Mononuclear cell (primary cell): ENCODE measurements around the gene SDK1. TPM values are rescaled to one million over a fixed set of nuclear protein-coding genes. Genes with fewer than 3 reads are reported as not detected.

Source experiments
- H3K27me3 ChIP-seq: 2 replicates; pipeline ENCODE4 v1.6.0; 2011; ENCODE audit warnings: low read length, control low read depth; ENCODE audit not compliant: insufficient read depth
- H3K4me1 ChIP-seq: 2 replicates; pipeline ENCODE4 v1.5.1; 2011; ENCODE audit warnings: mild to moderate bottlenecking, low read length, control low read depth; ENCODE audit not compliant: insufficient read depth
- H3K4me3 ChIP-seq: 2 replicates; pipeline ENCODE4 v1.5.1; 2011; ENCODE audit warnings: mild to moderate bottlenecking, low read length, moderate library complexity
- H3K9me3 ChIP-seq: 2 replicates; pipeline ENCODE4 v1.5.1; 2011; ENCODE audit warnings: low read depth, mild to moderate bottlenecking, control low read depth, low read length
- total RNA-seq: library from RNA; depleted of rRNA; stranded (reverse); fragments of >200 nt; gene quantifications from one replicate; pipeline ENCODE4 v1.2.3, GENCODE V29; 2012

SDK1 gene
- total RNA-seq, 1 donor = 0.31 TPM

GRCh38 chr7:4013793-4014192 is 712.7 kb downstream of the SDK1 start:
- Histone ChIP-seq H3K9me3 (no peaks in the 10 kb centered on the region), H3K4me3 (no peak overlapping the region), H3K27me3 (no peaks in the 10 kb centered on the region), H3K4me1 (no peaks in the 10 kb centered on the region)

GRCh38 chr7:4014346-4015050 is 713.4 kb downstream of the SDK1 start:
- Histone ChIP-seq H3K9me3 (no peaks in the 10 kb centered on the region), H3K4me1 (no peaks in the 10 kb centered on the region), H3K4me3 (no peak overlapping the region), H3K27me3 (no peaks in the 10 kb centered on the region)

DNA sequence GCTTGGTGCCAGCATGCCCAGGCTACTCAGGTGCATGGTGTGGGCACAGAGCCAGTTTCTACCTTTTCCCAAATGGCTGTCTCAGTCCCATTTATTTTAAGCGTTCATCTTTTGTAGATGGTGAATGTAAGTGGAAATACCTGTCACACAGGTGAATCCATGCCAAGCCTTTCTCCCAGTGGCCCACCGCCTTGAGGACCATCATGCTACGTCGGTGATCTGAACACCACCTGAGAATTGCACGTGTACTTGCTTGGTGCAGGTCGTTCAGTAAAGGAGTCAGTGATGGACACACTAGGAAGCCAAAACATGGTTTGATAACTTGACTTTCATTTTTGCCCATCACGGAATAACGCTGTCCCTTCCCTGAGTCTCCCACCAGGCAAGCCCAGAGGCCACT is 714.3 kb downstream of the SDK1 start:
- H3K9me3 ChIP-seq = no peaks in the 10 kb centered on the region
- H3K27me3 ChIP-seq = no peaks in the 10 kb centered on the region
- no peak overlapping the region for H3K4me3 ChIP-seq
- H3K4me1 ChIP-seq = no peaks in the 10 kb centered on the region

DNA sequence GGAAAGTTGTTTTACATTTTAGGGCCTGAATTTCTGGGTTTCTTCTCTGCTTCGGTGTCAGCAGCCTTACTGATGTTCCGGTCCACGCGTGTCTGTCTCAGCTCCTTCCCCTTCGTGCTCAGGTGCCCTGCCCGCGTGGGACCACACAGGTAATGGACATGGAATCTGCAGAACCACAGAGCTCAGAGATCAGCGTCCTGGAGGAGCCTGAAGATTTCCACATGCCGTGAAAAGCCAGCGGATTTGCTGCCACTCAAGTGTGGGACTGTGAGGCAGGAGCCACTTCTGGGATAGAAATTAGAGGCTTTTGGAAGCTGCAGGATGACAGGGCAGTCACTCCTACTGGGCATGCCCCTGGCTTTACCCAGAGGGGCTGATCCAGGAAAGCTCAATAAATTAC is 714.9 kb downstream of the SDK1 start:
- Histone ChIP-seq H3K4me3 (no peak overlapping the region), H3K9me3 (no peaks in the 10 kb centered on the region), H3K4me1 (no peaks in the 10 kb centered on the region), H3K27me3 (no peaks in the 10 kb centered on the region)

GRCh38 chr7:4017081-4017480 is 716.0 kb downstream of the SDK1 start:
- Histone ChIP-seq H3K4me1 (no peaks in the 10 kb centered on the region), H3K4me3 (no peak overlapping the region), H3K27me3 (no peaks in the 10 kb centered on the region), H3K9me3 (no peaks in the 10 kb centered on the region)

DNA sequence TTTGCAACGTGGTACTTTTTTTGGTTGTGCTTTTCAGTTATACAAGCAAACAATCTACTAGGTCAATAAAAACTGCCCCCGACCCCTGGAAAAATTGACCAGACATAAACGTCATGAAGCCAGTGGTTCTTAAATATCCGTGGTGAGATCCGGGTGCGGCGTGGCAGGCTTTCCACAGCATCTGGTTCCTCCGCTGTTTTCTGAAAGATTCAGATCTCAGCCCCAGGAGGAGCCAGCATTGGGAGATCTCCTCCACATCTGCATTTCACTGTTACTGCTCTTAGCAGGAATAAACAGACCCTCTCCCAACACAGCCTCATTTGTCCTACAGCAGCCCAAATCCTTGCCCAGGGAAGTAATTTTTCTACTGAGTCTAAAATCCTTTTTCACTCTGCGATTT is 716.7 kb downstream of the SDK1 start:
- Histone ChIP-seq H3K4me3 (no peak overlapping the region), H3K4me1 (no peaks in the 10 kb centered on the region), H3K27me3 (no peaks in the 10 kb centered on the region), H3K9me3 (no peaks in the 10 kb centered on the region)

GRCh38 chr7:4018601-4019316 is 717.7 kb downstream of the SDK1 start:
- Histone ChIP-seq H3K27me3 (no peaks in the 10 kb centered on the region), H3K4me3 (no peak overlapping the region), H3K4me1 (no peaks in the 10 kb centered on the region), H3K9me3 (no peaks in the 10 kb centered on the region)

DNA sequence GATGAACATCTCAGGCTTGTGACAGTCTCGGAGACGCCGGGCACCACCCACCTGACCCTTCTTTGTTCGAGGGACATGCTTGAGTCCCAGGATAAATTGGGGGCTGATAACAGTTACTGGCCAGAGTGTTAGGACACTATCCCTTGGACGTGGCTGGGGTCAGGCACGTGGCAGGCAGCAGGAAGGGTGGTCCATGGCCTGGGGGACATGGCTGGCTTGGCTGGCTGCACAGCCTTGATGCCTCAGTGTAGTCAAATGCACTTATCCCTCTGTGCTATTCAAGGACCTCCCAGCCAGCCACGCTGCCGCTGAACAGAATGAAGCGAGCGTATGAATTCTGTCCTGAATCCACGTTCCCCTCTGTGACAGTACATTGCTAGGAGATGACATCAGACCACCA is 719.0 kb downstream of the SDK1 start:
- no peaks in the 10 kb centered on the region for H3K4me1 ChIP-seq
- no peaks in the 10 kb centered on the region for H3K27me3 ChIP-seq
- no peak overlapping the region for H3K4me3 ChIP-seq
- no peaks in the 10 kb centered on the region for H3K9me3 ChIP-seq

GRCh38 chr7:4021413-4021812 is 720.4 kb downstream of the SDK1 start:
- Histone ChIP-seq H3K4me3 (no peak overlapping the region), H3K9me3 (no peaks in the 10 kb centered on the region), H3K4me1 (no peaks in the 10 kb centered on the region), H3K27me3 (no peaks in the 10 kb centered on the region)

GRCh38 chr7:4022265-4022664 is 721.2 kb downstream of the SDK1 start:
- Histone ChIP-seq H3K4me3 (no peak overlapping the region), H3K27me3 (no peaks in the 10 kb centered on the region), H3K4me1 (no peaks in the 10 kb centered on the region), H3K9me3 (no peaks in the 10 kb centered on the region)

DNA sequence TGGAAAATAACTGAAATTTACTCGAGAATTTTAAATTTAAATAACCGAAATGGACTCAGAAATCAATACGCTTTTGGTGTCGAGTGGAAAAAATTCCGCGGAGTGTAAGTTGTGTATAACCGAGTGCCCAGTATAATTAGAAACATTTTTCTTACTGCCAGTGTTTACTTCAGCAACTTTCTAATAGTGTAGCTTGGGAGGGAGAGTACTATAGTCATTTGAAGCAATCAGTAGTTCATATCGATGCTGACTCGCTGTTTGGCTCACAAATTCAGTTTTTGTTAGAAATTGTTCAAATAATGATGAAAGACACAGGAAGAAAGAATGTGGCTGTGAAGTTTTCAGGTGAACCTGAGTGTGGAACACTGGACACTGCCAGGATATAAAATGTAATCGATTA is 722.5 kb downstream of the SDK1 start:
- Histone ChIP-seq H3K4me1 (no peaks in the 10 kb centered on the region), H3K9me3 (no peaks in the 10 kb centered on the region), H3K4me3 (no peak overlapping the region), H3K27me3 (no peaks in the 10 kb centered on the region)

GRCh38 chr7:4024133-4024532 is 723.1 kb downstream of the SDK1 start:
- Histone ChIP-seq H3K4me1 (no peaks in the 10 kb centered on the region), H3K4me3 (no peak overlapping the region), H3K9me3 (no peaks in the 10 kb centered on the region)

DNA sequence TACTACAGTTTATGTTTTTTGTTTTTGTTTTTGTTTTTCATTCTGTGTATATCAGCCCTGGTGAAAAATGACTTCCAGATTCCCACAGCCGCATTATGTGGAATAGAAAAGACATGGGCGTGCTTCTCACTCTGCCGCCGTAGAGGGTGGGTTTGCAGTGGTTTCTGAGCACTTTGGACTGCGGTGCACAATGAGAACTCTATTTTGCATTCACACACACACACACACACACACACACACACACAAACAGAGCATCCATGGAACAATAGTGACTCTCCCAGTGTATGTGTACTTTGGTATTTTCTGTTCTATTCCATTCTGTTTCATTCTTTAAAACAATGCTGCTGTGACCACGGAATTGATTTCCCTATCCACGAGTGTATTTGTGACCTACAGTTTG is 723.8 kb downstream of the SDK1 start:
- Histone ChIP-seq H3K27me3 (no peaks in the 10 kb centered on the region), H3K4me3 (no peak overlapping the region), H3K9me3 (no peaks in the 10 kb centered on the region), H3K4me1 (no peaks in the 10 kb centered on the region)

More at GRCh38 chr7:4024133-4024532, 723.1 kb downstream of the SDK1 start:
- H3K27me3 ChIP-seq = no peaks in the 10 kb centered on the region

DNA sequence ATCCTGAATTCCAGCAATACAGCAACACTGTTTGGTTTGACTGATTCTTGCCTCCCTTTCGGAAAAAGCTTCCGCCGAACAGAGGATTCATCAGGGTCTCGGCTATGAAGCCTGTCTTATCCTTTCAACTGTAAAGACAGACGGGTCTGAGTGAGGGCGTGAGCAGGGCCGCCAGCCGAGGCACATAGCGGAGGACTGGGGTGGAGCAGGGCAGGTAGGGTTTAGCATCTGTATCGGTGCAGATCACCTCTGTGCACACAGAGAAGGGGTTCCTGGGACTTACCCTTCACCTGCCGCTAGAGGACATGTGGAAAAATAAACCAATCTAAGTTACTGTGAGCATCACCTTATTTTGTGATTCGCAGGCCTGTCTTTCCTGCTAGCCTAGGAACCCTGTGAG is 724.2 kb downstream of the SDK1 start:
- no peaks in the 10 kb centered on the region for H3K27me3 ChIP-seq
- no peaks in the 10 kb centered on the region for H3K9me3 ChIP-seq
- no peaks in the 10 kb centered on the region for H3K4me1 ChIP-seq
- no peak overlapping the region for H3K4me3 ChIP-seq

GRCh38 chr7:4025694-4026615 is 724.9 kb downstream of the SDK1 start:
- H3K4me3 ChIP-seq = no peak overlapping the region
- no peaks in the 10 kb centered on the region for H3K9me3 ChIP-seq
- no peaks in the 10 kb centered on the region for H3K27me3 ChIP-seq
- no peaks in the 10 kb centered on the region for H3K4me1 ChIP-seq
